Activated CD8-positive, alpha-beta memory T cell treated with anti-CD3 and anti-CD28 coated beads for 1 hour (primary cell): ENCODE measurements around the gene MRPL10.
"Not testable (repeated sequence)": the region's sequence is repeated elsewhere in the genome, so short reads cannot be mapped to it uniquely, and the experiment has no call there.

Experiments used
- DNase-seq, 2 donors: peaks; one replicate each; pipeline ENCODE4 v3.0.0-alpha.2; 2020; ENCODE audit warnings: low read depth in 1 of 2; ENCODE audit errors: extremely low read depth in 1 of 2

MRPL10 gene

DNA sequence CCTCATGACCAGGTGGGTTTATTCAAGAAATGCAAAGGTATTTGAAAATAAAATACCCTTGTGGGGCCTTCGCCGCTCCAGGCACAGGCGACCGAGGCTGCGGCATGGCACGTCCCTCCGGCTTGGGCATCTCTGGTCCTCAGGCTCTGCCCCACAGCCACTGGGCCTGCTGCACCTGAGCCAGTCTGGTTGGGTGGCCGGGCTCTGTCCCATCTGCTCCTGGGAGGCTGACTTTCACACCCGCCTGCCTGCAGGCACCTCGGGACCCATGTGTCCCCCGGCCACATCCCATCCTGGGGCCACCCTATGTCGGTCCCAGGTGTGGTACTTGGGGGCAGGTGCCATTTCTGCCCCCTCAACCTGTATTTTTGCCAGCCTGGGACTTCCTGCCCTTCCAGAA is 30.7 kb downstream of the MRPL10 start:
- DNase-seq = no peak

DNA sequence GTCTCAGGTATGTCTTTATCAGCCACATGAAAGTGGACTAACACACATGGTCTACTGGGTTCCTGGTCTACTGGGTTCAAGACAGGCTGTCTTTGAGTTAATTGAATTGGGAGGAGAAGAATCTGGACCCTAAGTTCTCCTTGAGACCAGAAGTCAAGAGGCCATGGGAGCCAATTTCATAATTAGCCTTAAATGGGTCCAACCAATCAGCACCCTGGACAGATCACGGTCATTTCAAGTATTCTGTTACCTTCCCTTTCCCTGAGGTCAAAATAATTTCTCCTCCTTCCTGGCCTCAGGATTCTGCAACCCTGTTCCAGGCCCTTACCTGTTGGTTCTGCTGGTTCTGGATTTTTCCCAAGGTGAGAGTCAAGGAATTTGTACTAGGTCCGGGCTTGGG is 33.5 kb downstream of the MRPL10 start:
- DNase-seq = no peak

DNA sequence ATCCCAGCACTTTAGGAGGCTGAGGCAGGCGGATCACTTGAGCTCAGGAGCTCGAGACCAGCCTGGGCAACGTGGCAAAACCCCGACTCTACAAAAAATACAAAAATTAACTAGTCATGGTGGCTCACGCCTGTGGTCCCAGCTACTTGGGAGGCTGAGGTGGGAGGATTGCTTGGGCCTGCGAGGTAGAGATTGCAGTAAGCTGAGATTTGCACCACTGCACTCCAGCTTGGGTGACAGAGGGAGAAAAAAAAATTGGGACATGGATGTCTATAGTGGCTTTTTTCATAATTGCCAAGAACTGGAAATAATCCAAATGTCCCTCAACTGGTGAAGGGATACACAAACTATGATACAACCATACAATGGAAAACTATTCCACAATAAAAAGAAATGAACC is 38.4 kb downstream of the MRPL10 start:
- DNase-seq = no peak

DNA sequence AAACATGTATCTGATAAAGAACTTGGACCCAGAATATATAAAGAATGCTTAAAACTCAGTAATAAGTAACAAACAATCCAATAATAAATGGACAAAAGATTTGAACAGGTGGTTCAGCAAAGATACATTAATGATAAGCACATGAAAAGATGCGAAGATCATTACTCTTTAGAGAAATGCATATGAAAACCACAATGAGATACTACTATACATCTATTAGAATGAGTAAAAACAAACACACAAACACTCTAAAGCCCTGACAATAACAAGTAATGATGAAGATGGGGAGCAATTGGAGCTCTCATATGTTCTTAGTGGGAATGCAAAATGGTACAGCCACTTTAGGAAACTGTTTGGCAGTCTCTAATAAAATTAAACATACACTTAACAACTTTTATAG is 38.9 kb downstream of the MRPL10 start:
- no peak for DNase-seq

DNA sequence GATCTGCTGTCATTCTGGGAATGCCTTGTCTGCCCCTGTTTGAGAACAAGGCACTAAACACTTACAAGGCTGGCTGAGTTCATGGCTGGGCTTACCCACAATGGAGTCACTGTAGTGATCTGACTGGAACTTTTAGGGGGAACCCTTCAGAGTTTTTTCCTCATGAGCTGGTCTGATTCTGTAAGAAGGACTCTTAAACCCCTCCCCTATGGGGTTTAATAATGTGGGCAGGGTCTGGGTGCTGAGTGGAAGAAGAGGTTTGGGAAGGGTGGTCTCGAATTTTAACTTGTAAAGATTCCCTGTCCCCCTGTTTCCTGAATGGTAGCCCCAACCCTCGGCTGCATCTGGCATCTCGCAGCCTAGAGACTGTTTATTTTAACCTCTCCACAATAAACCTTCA is 40.3 kb downstream of the MRPL10 start:
- no peak for DNase-seq

DNA sequence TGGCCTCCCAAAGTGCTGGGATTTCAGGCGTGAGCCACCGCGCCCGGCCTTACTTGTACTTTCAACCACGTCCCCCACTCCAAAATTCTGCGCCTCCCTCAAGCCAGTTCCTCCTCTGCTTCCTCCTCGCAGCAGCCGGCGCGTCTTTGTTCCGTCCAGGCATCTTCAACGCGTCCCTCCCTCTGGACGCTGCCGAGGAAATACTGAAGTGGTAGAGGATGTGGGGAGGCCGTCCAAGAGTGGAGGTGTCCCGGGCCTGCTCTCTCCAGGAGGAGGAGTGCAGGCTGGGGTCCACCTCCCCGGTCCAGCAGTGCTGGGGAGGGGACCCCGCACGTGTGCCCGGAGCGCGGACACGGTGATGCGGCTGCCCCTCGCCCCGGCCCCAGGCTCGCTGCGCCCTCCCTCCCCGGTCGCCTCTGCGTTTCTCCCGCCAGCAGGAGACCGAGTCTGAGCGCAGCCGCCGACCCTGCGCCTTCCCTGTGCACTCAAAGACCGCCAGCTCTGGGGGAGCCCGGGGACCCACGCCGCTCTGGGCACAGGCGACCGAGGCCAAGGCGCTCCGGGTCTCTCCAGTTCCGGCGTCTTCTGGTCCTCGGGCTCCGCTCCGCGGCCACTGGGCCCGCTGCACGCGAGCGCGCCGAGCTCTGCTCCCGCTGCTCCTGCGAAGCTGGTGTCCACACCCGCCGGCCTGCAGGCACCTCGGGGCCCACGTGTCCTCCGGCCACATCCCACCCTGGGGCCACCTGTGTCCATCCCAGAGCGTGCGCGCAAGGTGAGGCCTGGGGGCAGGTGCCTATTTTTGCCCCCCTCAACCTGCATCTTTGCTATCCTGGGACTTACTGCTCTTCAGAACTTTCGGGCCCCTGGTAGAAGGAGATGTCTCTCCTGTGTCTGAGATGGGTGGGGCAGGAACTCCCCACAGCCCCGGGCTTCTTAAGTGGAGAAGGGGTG is 41.5 kb downstream of the MRPL10 start:
- DNase-seq = peak in 1 of 2 donors; percentile 25

DNA sequence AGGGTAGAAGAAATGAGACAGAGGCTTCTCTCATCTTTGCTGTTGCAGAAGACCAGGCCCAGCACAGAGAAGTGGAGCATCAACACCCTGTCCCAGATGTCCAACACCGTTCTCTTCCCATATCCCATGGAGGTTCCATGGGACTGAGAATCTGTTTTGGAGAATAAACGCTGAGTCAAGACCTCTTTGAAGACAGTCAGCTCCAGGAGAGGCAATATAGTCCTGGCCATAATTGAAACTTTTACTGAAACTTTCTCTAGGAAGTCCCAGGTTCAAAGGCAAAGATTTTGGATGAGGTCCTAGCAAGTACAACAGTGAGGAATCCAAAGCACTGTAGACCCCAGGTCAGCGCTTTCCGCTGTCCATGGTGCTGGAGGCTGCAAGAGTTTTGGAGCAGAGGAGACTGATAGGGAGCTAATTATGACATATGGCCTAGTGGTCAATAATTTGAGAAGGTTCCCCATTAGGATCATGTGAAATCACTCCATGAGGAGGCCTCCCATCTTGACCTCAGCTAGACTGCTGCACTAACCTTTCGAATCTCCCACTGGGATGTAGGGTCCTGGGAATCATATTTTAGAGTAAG is 45.7 kb downstream of the MRPL10 start:
- no peak for DNase-seq

DNA sequence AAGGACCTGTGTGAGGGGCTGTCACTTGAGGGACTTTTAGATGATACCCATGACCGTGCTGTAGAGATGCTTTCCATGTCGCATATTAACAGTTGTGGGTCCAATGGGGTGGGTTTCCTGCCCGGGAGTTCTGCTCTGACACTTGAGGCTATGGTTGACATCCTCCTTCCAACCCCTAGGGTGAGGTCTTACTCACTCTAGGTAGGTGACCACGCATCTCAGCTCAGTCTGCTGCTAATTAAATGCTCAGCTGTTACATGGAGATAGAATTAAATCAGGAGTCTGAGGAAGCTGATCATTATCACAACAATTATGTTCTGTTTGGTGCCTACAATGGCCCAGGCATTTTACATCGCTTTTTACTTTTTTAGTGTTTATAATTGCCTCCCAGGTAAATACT is 49.9 kb downstream of the MRPL10 start:
- DNase-seq = no peak

DNA sequence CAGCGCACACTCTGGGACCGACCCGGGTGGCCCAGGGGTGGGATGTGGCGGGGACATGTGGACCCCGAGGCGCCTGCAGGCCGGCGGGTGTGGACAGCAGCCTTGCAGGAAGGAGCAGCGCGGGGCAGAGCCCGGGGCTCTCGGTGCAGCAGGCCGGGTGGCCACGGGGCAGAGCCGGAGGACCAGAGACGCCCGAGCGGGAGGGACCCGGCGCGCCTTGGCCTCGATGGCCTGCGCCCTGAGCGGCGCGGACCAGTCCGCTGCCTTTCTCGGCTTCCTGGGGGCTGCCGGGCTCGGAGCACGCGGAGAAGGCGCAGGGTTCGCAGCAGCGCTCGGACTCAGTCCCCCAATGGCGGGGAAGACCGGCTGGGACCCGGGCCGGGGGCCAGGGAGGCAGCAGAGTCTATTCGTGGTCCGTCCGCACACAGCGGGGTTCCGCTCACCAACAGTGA is 53.1 kb downstream of the MRPL10 start:
- no peak for DNase-seq

DNA sequence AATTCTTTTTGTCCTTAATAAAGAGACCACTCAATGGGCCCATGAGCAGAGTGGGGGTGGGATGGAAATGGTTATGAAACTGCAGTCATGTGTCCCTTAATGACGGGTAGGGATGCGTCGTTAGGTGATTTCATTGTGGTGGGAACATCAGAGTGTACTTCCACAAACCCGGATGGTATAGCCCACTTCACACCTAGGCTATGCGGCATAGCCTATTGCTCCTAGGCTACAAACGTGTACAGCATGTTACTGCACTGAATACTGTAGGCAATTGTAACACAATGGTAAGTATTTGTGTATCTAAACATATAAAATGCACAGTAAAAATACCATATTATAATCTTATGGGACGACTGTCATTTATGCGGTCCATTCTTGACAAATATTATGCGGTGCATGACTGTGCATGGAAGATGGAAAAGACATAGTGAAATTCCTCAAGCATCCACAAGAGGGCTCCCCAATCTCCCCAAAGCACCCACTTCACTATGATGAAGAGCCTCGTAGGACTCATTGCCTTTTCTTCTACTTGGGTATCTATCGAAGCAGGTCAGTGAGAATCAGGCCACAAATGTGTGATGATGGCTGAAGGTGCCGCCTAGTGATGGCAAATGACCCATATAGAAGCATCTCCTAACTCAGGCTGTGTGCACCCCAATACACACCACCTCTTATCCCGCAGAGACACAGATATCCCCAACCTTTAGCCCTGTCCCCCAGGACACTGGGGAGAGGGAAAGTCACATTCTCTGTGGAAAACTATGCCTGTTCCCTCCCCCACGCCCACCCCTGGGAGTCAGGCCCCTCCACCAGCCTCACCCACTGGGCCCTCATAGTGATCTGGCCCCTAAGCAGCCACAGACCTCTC is 54.8 kb downstream of the MRPL10 start:
- DNase-seq = peak in 1 of 2 donors; percentile 15

DNA sequence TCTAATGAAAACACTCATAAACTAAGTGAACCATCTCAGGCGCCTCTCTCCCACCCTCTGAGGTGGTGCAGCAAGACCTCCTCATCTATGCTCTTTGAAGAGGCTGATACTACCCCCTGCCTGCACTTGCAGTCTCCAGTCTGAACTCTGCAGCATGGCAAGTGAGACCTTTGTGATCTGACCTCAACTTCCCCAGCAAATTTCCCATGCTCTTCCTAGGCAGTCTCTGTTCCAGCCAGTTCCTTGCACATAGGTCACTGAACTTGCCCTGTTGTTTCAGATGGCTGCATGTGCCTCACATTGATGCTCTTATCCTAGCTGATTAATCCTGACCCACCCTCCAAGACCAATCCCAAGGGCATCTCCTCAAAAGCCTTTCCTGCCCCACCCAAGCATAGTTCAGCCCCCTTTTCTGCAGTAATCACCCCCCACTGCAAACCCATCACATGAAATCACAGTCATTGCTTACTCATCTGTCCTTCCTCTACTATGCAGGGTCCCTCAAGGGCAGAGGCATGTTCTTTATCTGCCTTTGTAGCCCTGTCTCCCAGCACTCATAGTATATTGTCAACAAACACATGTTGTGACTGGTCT is 56.3 kb downstream of the MRPL10 start:
- no peak for DNase-seq

DNA sequence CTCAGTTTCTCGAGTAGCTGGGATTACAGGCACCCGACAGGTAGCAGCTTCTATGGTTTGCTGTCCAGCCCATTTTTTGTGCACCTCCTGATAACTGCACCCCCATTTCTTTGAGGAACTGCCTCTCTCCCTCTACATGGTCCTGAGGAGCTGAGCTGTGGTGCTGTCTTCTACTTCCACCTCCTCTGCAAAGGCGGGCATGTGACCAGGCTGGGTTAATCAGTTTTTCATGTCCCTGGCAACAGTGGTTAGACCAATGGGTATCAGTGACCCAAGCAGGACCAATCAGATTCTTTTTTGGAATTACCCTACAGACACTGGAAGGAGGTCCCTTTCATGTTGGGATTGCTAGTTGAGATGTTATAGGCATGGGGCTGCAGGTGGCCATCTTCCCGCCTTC is 57.0 kb downstream of the MRPL10 start:
- no peak for DNase-seq

DNA sequence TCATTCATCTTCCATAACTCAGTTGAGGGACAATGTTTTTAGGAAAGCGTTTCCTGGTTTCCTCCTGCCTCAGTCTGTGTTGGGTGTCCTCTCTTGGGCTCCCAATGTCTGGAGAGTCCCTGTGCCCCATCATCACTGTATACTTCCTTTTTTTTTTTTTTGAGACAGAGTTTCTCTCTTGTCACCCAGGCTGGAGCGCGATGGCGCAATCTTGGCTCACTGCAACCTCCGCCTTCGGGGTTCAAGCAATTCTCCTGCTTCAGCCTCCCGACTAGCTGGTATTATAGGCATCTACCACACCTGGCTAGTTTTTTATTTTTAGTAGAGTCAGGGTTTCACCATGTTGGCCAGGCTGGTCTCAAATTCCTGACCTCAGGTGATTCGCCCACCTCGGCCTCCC is 57.7 kb downstream of the MRPL10 start:
- not testable (repeated sequence) for DNase-seq
